ENCODE results near the gene ENOSF1. TPM values are rescaled to one million over a fixed set of nuclear protein-coding genes. Genes with fewer than 3 reads are reported as not detected.

The ENOSF1 gene
- total and polyA plus RNA-seq, 10 of the 15 experiments (the other 5 are each of a cell fraction or from before 2014, with no cell fraction given), result 12.5 to 43.3 (median 29.5) TPM

DNA sequence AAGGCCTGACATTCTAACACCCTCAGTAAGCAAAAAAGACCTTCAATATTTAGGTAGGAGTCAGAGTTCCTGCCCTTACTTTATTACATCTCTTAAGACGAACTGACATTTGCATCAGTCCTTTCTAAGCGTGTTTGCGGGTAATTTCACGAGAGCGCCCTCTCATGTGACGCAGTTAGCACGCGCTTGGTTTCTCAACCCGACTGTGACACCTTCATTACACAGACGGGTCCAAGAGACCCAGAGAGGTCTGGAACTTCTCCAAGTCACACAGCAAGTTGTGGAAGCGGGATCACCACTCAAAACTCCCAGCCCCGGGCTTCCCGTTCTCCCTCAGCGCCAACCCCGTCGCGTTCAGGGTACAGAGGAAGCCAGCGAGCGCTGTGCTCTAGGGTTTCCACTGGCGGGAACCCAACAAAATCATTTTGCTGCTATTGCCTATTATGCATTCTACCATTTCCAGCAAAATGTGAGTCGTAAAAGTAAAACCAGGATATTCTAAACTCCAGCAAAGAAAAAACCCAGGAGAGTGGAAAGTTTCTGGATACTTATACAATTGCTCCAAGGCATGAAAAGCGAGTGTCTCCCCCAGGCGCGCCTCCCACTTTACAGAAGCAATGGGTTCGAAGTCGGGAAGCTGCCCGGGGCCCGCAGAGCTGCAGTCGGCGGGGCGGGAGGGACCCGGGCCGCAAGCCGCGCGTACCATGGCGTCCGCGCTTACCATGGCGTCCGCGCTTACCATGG, 601 bp downstream of the ENOSF1 start (continued):
- TF ChIP-seq REST (IDR thresholded peaks at IDR 0.05; ENCODE audit: low read depth, low read length) (no peak), TBL1XR1 (IDR thresholded peaks at IDR 0.05; ENCODE audit: low read depth, low read length) (no peak; the same call in 1 of the 2 replicates), MYC (IDR thresholded peaks at IDR 0.05; ENCODE audit: insufficient read depth, insufficient read length, insufficient replicate concordance, low read length, severe bottlenecking) (no peak), JUNB (IDR thresholded peaks at IDR 0.05) (no peak), EED (IDR thresholded peaks at IDR 0.05; ENCODE audit: low read depth) (0 out of 2 replicates have a peak, but pooled peaks have one; percentile 7), ZNF217 (IDR thresholded peaks at IDR 0.05) (no peak), HDAC6 (IDR thresholded peaks at IDR 0.05; ENCODE audit: unreplicated experiment) (peak; percentile 60), PML (IDR thresholded peaks at IDR 0.05; ENCODE audit: low read length) (peak; percentile 33; the same call in 1 of the 2 replicates), BCL3 (IDR thresholded peaks at IDR 0.05; ENCODE audit: borderline replicate concordance, insufficient read depth, low read depth, low read length, poor library complexity, severe bottlenecking) (no peak), CBX5 (IDR thresholded peaks at IDR 0.05; ENCODE audit: low read depth) (0 out of 2 replicates have a peak, but pooled peaks have one; percentile 16), JUND (IDR thresholded peaks at IDR 0.05; ENCODE audit: low read depth, low read length) (no peak), RELA (IDR thresholded peaks at IDR 0.05; ENCODE audit: borderline replicate concordance, partially characterized antibody) (no peak), TARDBP (IDR thresholded peaks at IDR 0.05; ENCODE audit: borderline replicate concordance) (no peak), BHLHE40 (IDR thresholded peaks at IDR 0.05; ENCODE audit: borderline replicate concordance in 1 of 2, low read depth in 2 of 2, low read length in 1 of 2) (peak; percentile 77 to 84), DPF2 (IDR thresholded peaks at IDR 0.05) (no peak), SREBF1 (IDR thresholded peaks at IDR 0.05; ENCODE audit: low read length) (no peak), GATAD2B (conservative IDR thresholded peaks at IDR 0.05; ENCODE audit: low read depth) (no peak), ESRRA (IDR thresholded peaks at IDR 0.05; ENCODE audit: low read length) (no peak)
- TF ChIP-seq, protein P1, sequence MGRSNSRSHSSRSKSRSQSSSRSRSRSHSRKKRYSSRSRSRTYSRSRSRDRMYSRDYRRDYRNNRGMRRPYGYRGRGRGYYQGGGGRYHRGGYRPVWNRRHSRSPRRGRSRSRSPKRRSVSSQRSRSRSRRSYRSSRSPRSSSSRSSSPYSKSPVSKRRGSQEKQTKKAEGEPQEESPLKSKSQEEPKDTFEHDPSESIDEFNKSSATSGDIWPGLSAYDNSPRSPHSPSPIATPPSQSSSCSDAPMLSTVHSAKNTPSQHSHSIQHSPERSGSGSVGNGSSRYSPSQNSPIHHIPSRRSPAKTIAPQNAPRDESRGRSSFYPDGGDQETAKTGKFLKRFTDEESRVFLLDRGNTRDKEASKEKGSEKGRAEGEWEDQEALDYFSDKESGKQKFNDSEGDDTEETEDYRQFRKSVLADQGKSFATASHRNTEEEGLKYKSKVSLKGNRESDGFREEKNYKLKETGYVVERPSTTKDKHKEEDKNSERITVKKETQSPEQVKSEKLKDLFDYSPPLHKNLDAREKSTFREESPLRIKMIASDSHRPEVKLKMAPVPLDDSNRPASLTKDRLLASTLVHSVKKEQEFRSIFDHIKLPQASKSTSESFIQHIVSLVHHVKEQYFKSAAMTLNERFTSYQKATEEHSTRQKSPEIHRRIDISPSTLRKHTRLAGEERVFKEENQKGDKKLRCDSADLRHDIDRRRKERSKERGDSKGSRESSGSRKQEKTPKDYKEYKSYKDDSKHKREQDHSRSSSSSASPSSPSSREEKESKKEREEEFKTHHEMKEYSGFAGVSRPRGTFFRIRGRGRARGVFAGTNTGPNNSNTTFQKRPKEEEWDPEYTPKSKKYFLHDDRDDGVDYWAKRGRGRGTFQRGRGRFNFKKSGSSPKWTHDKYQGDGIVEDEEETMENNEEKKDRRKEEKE (IDR thresholded peaks at IDR 0.05), result no peak
- TF ChIP-seq, protein P2, sequence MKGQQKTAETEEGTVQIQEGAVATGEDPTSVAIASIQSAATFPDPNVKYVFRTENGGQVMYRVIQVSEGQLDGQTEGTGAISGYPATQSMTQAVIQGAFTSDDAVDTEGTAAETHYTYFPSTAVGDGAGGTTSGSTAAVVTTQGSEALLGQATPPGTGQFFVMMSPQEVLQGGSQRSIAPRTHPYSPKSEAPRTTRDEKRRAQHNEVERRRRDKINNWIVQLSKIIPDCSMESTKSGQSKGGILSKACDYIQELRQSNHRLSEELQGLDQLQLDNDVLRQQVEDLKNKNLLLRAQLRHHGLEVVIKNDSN (IDR thresholded peaks at IDR 0.05; ENCODE audit: borderline replicate concordance, extremely low read length, insufficient read depth, low read depth, low read length), result peak; percentile 25

Data from GM12878 (cell line).